ENCODE measurements around the gene DCUN1D4.
"Not testable (repeated sequence)": the region's sequence is repeated elsewhere in the genome, so short reads cannot be mapped to it uniquely, and the experiment has no call there.

DCUN1D4 gene

DNA sequence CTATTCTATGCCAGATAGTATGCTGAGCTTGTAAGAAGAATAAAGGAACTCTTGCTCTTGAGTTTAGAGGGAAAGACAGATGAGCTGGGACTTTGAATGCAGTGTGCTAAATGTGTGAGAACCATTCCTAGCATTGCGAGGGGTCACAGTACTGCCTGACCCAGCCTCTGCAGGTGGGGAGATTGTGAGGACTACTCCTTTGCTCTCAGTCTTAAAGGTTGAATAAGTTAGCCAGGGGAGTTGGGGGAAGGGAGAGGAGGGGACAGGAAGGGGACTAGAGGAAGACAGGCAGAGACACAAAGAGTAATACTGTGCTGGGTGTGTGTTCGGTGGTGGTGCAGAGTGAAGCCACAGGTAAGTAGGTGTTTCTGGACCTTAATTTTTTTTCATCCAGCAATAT is 41.7 kb downstream of the DCUN1D4 start:
- no peak overlapping the region for H3K4ac ChIP-seq (ENCODE audit: low read depth in 1 of 2, low read length in 2 of 2)
- H2BK120ac ChIP-seq (ENCODE audit: low read depth, low read length): no peak overlapping the region

GRCh38 chr4:51885363-51885762 is 42.4 kb downstream of the DCUN1D4 start:
- Histone ChIP-seq H2BK15ac (ENCODE audit: low read depth, poor library complexity, severe bottlenecking) (no peak overlapping the region), H3K27ac (ENCODE audit: low read length, poor library complexity, severe bottlenecking) (no peak overlapping the region), H3K14ac (ENCODE audit: low read length in 2 of 2) (no peak overlapping the region), H3K4ac (ENCODE audit: low read depth in 1 of 2, low read length in 2 of 2) (no peak overlapping the region), H3K79me1 (replicated peaks; ENCODE audit: low read length, poor library complexity, severe bottlenecking) (peaks cover 13% of the 10 kb centered on the region), H2BK12ac (ENCODE audit: low read length in 2 of 2) (no peak overlapping the region), H3K18ac (ENCODE audit: low read depth in 1 of 2, low read length in 2 of 2) (no peak overlapping the region), H3K36me3 (ENCODE audit: control insufficient read depth in 1 of 2, insufficient read depth in 2 of 2, low read depth in 1 of 2, low read length in 2 of 2) (peaks cover 26 to 85% of the 10 kb centered on the region in 2 experiments), H3K23ac (ENCODE audit: low read length in 2 of 2) (no peak overlapping the region), H2BK5ac (ENCODE audit: low read depth, low read length, poor library complexity, severe bottlenecking) (no peak overlapping the region), H2BK120ac (ENCODE audit: low read depth, low read length) (no peak overlapping the region), H3K4me1 (ENCODE audit: control insufficient read depth, insufficient read depth, low read depth, low read length) (no peaks in the 10 kb centered on the region), H2AK5ac (ENCODE audit: low read length, severe bottlenecking) (no peak overlapping the region), H4K91ac (ENCODE audit: low read length) (no peak overlapping the region), H2AFZ (ENCODE audit: low read depth, low read length) (no peak overlapping the region), H4K8ac (ENCODE audit: low read length) (no peak overlapping the region), H3K9ac (ENCODE audit: low read length) (no peak overlapping the region), H3K4me2 (ENCODE audit: low read length, poor library complexity, severe bottlenecking) (no peak overlapping the region), H3K9me3 (ENCODE audit: control insufficient read depth, low read length) (no peaks in the 10 kb centered on the region), H3K4me3 (ENCODE audit: insufficient read depth in 1 of 2, low read depth in 1 of 2, low read length in 2 of 2) (no peak overlapping the region), H3K27me3 (ENCODE audit: control insufficient read depth in 1 of 2, insufficient read depth in 1 of 2, low read length in 2 of 2) (no peaks in the 10 kb centered on the region)
- DNase-seq: peak; percentile 48
- WGBS: 70% methylated on average over 5 of the region's 5 CpGs

More for the DNA sequence above, 41.7 kb downstream of the DCUN1D4 start:
- Histone ChIP-seq H3K14ac (ENCODE audit: low read length in 2 of 2) (no peak overlapping the region), H3K4me1 (ENCODE audit: control insufficient read depth, insufficient read depth, low read depth, low read length) (no peaks in the 10 kb centered on the region), H4K91ac (ENCODE audit: low read length) (no peak overlapping the region), H2BK5ac (ENCODE audit: low read depth, low read length, poor library complexity, severe bottlenecking) (no peak overlapping the region), H2AK5ac (ENCODE audit: low read length, severe bottlenecking) (no peak overlapping the region), H3K36me3 (ENCODE audit: control insufficient read depth in 1 of 2, insufficient read depth in 2 of 2, low read depth in 1 of 2, low read length in 2 of 2) (peaks cover 26 to 86% of the 10 kb centered on the region in 2 experiments), H3K27me3 (ENCODE audit: control insufficient read depth in 1 of 2, insufficient read depth in 1 of 2, low read length in 2 of 2) (no peaks in the 10 kb centered on the region), H3K79me1 (replicated peaks; ENCODE audit: low read length, poor library complexity, severe bottlenecking) (peaks cover 16% of the 10 kb centered on the region), H2AFZ (ENCODE audit: low read depth, low read length) (no peak overlapping the region), H3K18ac (ENCODE audit: low read depth in 1 of 2, low read length in 2 of 2) (no peak overlapping the region), H2BK12ac (ENCODE audit: low read length in 2 of 2) (no peak overlapping the region), H3K9me3 (ENCODE audit: control insufficient read depth, low read length) (no peaks in the 10 kb centered on the region), H3K4me2 (ENCODE audit: low read length, poor library complexity, severe bottlenecking) (no peak overlapping the region), H2BK15ac (ENCODE audit: low read depth, poor library complexity, severe bottlenecking) (no peak overlapping the region), H3K27ac (ENCODE audit: low read length, poor library complexity, severe bottlenecking) (no peak overlapping the region), H3K23ac (ENCODE audit: low read length in 2 of 2) (no peak overlapping the region), H3K4me3 (ENCODE audit: insufficient read depth in 1 of 2, low read depth in 1 of 2, low read length in 2 of 2) (no peak overlapping the region), H4K8ac (ENCODE audit: low read length) (no peak overlapping the region), H3K9ac (ENCODE audit: low read length) (no peak overlapping the region)
- no peak for DNase-seq
- 100% methylated on average over 1 of the region's 2 CpGs for WGBS

DNA sequence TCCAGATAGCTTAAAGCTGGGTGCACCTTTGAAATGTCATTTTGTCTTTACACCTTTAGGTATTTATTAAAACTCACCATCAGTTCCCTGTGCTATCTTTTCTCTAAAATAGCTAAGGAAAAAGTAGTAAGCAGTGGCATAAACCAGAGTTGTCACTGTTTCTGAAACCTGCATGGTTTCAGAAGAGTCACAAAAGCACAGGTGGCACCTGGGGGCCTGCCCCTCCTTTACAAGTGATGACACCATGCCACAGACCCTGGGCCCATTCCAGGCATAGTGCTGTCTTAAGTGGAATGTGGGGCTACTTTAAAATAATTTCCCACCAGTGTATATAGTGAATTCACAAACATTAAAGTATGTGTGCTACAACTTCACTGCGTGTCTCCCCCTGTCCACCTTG is 47.8 kb downstream of the DCUN1D4 start:
- peaks cover 23 to 75% of the 10 kb centered on the region in 2 experiments for H3K36me3 ChIP-seq (ENCODE audit: control insufficient read depth in 1 of 2, insufficient read depth in 2 of 2, low read depth in 1 of 2, low read length in 2 of 2)
- peaks cover 5% of the 10 kb centered on the region for H3K79me1 ChIP-seq (replicated peaks; ENCODE audit: low read length, poor library complexity, severe bottlenecking)
- no peak overlapping the region for H3K27ac ChIP-seq (ENCODE audit: low read length, poor library complexity, severe bottlenecking)
- no peak overlapping the region for H2BK120ac ChIP-seq (ENCODE audit: low read depth, low read length)
- no peak overlapping the region for H3K4me3 ChIP-seq (ENCODE audit: insufficient read depth in 1 of 2, low read depth in 1 of 2, low read length in 2 of 2)
- H2BK15ac ChIP-seq (ENCODE audit: low read depth, poor library complexity, severe bottlenecking): no peak overlapping the region
- H3K4me1 ChIP-seq (ENCODE audit: control insufficient read depth, insufficient read depth, low read depth, low read length): no peaks in the 10 kb centered on the region
- H4K8ac ChIP-seq (ENCODE audit: low read length): no peak overlapping the region
- H2AK5ac ChIP-seq (ENCODE audit: low read length, severe bottlenecking): no peak overlapping the region
- no peak overlapping the region for H4K91ac ChIP-seq (ENCODE audit: low read length)
- no peak overlapping the region for H2BK5ac ChIP-seq (ENCODE audit: low read depth, low read length, poor library complexity, severe bottlenecking)
- H3K4ac ChIP-seq (ENCODE audit: low read depth in 1 of 2, low read length in 2 of 2): no peak overlapping the region
- no peak for DNase-seq
- no peak overlapping the region for H3K18ac ChIP-seq (ENCODE audit: low read depth in 1 of 2, low read length in 2 of 2)
- H2AFZ ChIP-seq (ENCODE audit: low read depth, low read length): no peak overlapping the region
- no peak overlapping the region for H3K9ac ChIP-seq (ENCODE audit: low read length)
- H2BK12ac ChIP-seq (ENCODE audit: low read length in 2 of 2): no peak overlapping the region
- no peak overlapping the region for H3K14ac ChIP-seq (ENCODE audit: low read length in 2 of 2)
- H3K4me2 ChIP-seq (ENCODE audit: low read length, poor library complexity, severe bottlenecking): no peak overlapping the region
- H3K9me3 ChIP-seq (ENCODE audit: control insufficient read depth, low read length): no peaks in the 10 kb centered on the region
- no peak overlapping the region for H3K23ac ChIP-seq (ENCODE audit: low read length in 2 of 2)
- no peaks in the 10 kb centered on the region for H3K27me3 ChIP-seq (ENCODE audit: control insufficient read depth in 1 of 2, insufficient read depth in 1 of 2, low read length in 2 of 2)
- 100% methylated on average over 1 of the region's 1 CpG for WGBS

DNA sequence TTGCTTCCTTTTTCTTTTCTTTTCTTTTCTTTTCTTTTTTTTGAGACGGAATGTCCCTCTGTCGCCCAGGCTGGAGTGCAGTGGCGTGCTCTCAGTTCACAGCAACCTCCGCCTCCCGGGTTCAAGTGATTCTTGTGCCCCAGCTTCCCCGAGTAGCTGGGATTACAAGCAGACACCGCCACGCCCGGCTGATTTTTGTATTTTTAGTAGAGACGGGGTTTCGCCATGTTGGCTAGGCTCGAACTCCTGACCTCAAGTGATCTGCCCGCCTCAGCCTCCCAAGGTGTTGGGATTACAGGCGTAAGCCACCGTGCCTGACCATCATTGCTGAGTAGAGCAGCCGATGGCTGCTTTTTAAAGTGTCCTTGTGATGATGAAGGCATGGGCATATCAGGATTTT is 50.4 kb downstream of the DCUN1D4 start:
- WGBS: 98% methylated on average over 16 of the region's 16 CpGs

More for the DNA sequence above, 50.4 kb downstream of the DCUN1D4 start:
- H3K9me3 ChIP-seq (ENCODE audit: control insufficient read depth, low read length); H2AK5ac ChIP-seq (ENCODE audit: low read length, severe bottlenecking); H2BK120ac ChIP-seq (ENCODE audit: low read depth, low read length); H3K27me3 ChIP-seq (ENCODE audit: control insufficient read depth in 1 of 2, insufficient read depth in 1 of 2, low read length in 2 of 2); H2BK15ac ChIP-seq (ENCODE audit: low read depth, poor library complexity, severe bottlenecking); H2AFZ ChIP-seq (ENCODE audit: low read depth, low read length); H3K4me1 ChIP-seq (ENCODE audit: control insufficient read depth, insufficient read depth, low read depth, low read length); H3K4me3 ChIP-seq (ENCODE audit: insufficient read depth in 1 of 2, low read depth in 1 of 2, low read length in 2 of 2); H3K4ac ChIP-seq (ENCODE audit: low read depth in 1 of 2, low read length in 2 of 2); H4K91ac ChIP-seq (ENCODE audit: low read length); H4K8ac ChIP-seq (ENCODE audit: low read length); H2BK5ac ChIP-seq (ENCODE audit: low read depth, low read length, poor library complexity, severe bottlenecking); H3K9ac ChIP-seq (ENCODE audit: low read length); H3K4me2 ChIP-seq (ENCODE audit: low read length, poor library complexity, severe bottlenecking); DNase-seq; H3K23ac ChIP-seq (ENCODE audit: low read length in 2 of 2); H2BK12ac ChIP-seq (ENCODE audit: low read length in 2 of 2); H3K27ac ChIP-seq (ENCODE audit: low read length, poor library complexity, severe bottlenecking); H3K18ac ChIP-seq (ENCODE audit: low read depth in 1 of 2, low read length in 2 of 2); H3K14ac ChIP-seq (ENCODE audit: low read length in 2 of 2): not testable (repeated sequence)
- Histone ChIP-seq H3K79me1 (replicated peaks; ENCODE audit: low read length, poor library complexity, severe bottlenecking) (peaks cover 11% of the 10 kb centered on the region), H3K36me3 (ENCODE audit: control insufficient read depth in 1 of 2, insufficient read depth in 2 of 2, low read depth in 1 of 2, low read length in 2 of 2) (peaks cover 12 to 66% of the 10 kb centered on the region in 2 experiments)

Data from mesenchymal stem cell (in vitro differentiated cells and primary cell).